Smooth muscle cell of the brain vasculature (primary cell): ENCODE data around the gene DCP2.

ENCODE experiments used
- DNase-seq: peaks from one replicate; pipeline ENCODE4 v3.0.0-alpha.2; 2012; ENCODE audit warnings: low read depth, low spot score

Gene DCP2

GRCh38 chr5:113044776-113045465 is 68.3 kb downstream of the DCP2 start:
- DNase-seq: no peak

GRCh38 chr5:113047234-113047633 is 70.6 kb downstream of the DCP2 start:
- no peak for DNase-seq

- DNase-seq: no peak
Measured at GRCh38 chr5:113047733-113048652, 71.4 kb downstream of the DCP2 start.

- DNase-seq: no peak
Measured at GRCh38 chr5:113048931-113049330, 72.3 kb downstream of the DCP2 start.

- DNase-seq: no peak
Measured at GRCh38 chr5:113050721-113051382, 74.3 kb downstream of the DCP2 start.

GRCh38 chr5:113052041-113052795 is 75.6 kb downstream of the DCP2 start:
- no peak for DNase-seq

- no peak for DNase-seq
Measured at GRCh38 chr5:113053511-113053995, 77.0 kb downstream of the DCP2 start.

- no peak for DNase-seq
Measured at GRCh38 chr5:113054899-113055298, 78.3 kb downstream of the DCP2 start.

GRCh38 chr5:113056988-113057387 is 80.4 kb downstream of the DCP2 start:
- DNase-seq: no peak

GRCh38 chr5:113057557-113057984 is 81.0 kb downstream of the DCP2 start:
- DNase-seq: no peak

GRCh38 chr5:113058269-113058668 is 81.7 kb downstream of the DCP2 start:
- DNase-seq: no peak

GRCh38 chr5:113058706-113059226 is 82.2 kb downstream of the DCP2 start:
- no peak for DNase-seq

GRCh38 chr5:113059232-113060040 is 82.8 kb downstream of the DCP2 start:
- DNase-seq: no peak

- no peak for DNase-seq
Measured at GRCh38 chr5:113060408-113061025, 83.9 kb downstream of the DCP2 start.

- DNase-seq: no peak
Measured at GRCh38 chr5:113061846-113062780, 85.5 kb downstream of the DCP2 start.

GRCh38 chr5:113062869-113063508 is 86.4 kb downstream of the DCP2 start:
- DNase-seq: no peak

GRCh38 chr5:113063927-113064326 is 87.3 kb downstream of the DCP2 start:
- no peak for DNase-seq

GRCh38 chr5:113064806-113065205 is 88.2 kb downstream of the DCP2 start:
- no peak for DNase-seq
